B cell (primary cell): Measurements from ENCODE around the gene MRPL46.

ENCODE experiments used
- EZH2 ChIP-seq: IDR thresholded peaks from 2 replicates; pipeline ENCODE4 v1.6.1; 2012; ENCODE audit warnings: borderline replicate concordance, low read depth, mild to moderate bottlenecking, moderate library complexity, low read length; ENCODE audit not compliant: insufficient read depth, poor library complexity, severe bottlenecking
- TF ChIP-seq, protein P1 (sequence below): fragments of 200-600 bp; IDR thresholded peaks from one replicate; pipeline ENCODE4 v1.8.0; 2022; ENCODE audit warnings: antibody characterized with exemption, mild to moderate bottlenecking

DNA sequence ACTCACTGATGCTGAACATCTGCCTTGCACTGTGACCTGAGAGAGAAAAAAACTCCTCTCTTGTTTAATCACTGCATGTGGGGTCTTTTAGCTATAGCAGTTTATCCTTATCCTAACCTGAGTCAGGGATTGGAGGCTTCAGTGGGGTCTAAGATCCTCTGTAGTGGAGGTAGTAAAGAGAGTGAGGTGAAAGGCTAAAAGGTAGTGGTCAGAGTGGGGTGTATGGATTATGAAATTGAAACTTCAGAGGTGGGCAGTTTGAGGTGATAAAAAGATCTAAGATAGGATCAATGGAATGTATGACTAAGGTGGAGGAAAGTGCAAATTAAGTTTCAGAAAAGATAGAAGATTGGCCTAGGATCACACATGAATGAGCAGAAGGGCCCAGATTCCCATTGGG lies 42.8 kb upstream of the MRPL46 start:
- TF ChIP-seq, protein P1, sequence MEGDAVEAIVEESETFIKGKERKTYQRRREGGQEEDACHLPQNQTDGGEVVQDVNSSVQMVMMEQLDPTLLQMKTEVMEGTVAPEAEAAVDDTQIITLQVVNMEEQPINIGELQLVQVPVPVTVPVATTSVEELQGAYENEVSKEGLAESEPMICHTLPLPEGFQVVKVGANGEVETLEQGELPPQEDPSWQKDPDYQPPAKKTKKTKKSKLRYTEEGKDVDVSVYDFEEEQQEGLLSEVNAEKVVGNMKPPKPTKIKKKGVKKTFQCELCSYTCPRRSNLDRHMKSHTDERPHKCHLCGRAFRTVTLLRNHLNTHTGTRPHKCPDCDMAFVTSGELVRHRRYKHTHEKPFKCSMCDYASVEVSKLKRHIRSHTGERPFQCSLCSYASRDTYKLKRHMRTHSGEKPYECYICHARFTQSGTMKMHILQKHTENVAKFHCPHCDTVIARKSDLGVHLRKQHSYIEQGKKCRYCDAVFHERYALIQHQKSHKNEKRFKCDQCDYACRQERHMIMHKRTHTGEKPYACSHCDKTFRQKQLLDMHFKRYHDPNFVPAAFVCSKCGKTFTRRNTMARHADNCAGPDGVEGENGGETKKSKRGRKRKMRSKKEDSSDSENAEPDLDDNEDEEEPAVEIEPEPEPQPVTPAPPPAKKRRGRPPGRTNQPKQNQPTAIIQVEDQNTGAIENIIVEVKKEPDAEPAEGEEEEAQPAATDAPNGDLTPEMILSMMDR = no peak
- TF ChIP-seq EZH2 = no peak
